K562 (cell line): ENCODE data around the gene SUGP1. TPM values are rescaled to one million over a fixed set of nuclear protein-coding genes. Genes with fewer than 3 reads are reported as not detected.

Experiments
- ATAC-seq: fragments of 200-7000 bp; cut with Tn5 transposase; 3 replicates; pipeline ENCODE4 v1.9.1; 2020; ENCODE audit warnings: moderate library complexity
- BruUV-seq: library from RNA; stranded (reverse); fragments of 400-500 nt; replicated peaks from 2 replicates; lab custom pipeline; 2021; lab: Mats Ljungman, UMichigan
- CTCF ChIA-PET: fragments of 300-600 bp; formaldehyde crosslinking; extraction: SDS; loops from one replicate; lab custom pipeline; 2021; ENCODE audit warnings: low intra/inter-chr PET ratio; lab: Yijun Ruan, JAX
- POLR2A ChIA-PET: fragments of 300-600, 350-650 bp; sonication (Branson Sonifier 250); formaldehyde crosslinking; extraction: SDS; loops from one replicate; lab custom pipeline; 2021; ENCODE audit warnings: antibody characterized with exemption, inconsistent platforms; lab: Yijun Ruan, JAX
- DNase-seq, 4 experiments: peaks; one replicate each; pipeline versions ENCODE4 v3.0.0 to v3.0.0-alpha.2; 2011 to 2018; ENCODE audit warnings: low spot score in 3 of 4, mixed read lengths in 3 of 4; ENCODE audit errors: extremely low read depth in 1 of 4
- FAIRE-seq: peaks from 2 replicates; lab custom pipeline; 2011; peaks lifted over from hg19 to GRCh38; lab: Jason Lieb, UNC
- H2AFZ ChIP-seq: 2 replicates; pipeline ENCODE4 v1.6.0; 2011; ENCODE audit warnings: low read depth, low read length, control low read depth, inconsistent platforms
- H3K27ac ChIP-seq: fragments of 200-600 bp; 3 replicates; pipeline ENCODE4 v1.8.0; 2011; ENCODE audit warnings: low read depth, mild to moderate bottlenecking, control low read depth, inconsistent platforms, low read length, moderate library complexity, mixed read lengths; ENCODE audit errors: extremely low read depth
- H3K27me3 ChIP-seq, 2 experiments: fragments of 300-600 bp in 1 of 2; 2 replicates in 1 of 2; 3 replicates in 1 of 2; pipeline versions ENCODE4 v1.6.0 to v1.8.0; 2011; ENCODE audit warnings: inconsistent platforms in 2 of 2, low read length in 2 of 2, mild to moderate bottlenecking in 1 of 2, mixed read lengths in 1 of 2, moderate library complexity in 1 of 2; ENCODE audit not compliant: control insufficient read depth in 2 of 2, insufficient read depth in 2 of 2
- H3K36me3 ChIP-seq: fragments of 300-600 bp; 3 replicates; pipeline ENCODE4 v1.8.0; 2011; ENCODE audit warnings: mild to moderate bottlenecking, low read length, inconsistent platforms; ENCODE audit not compliant: control insufficient read depth, insufficient read depth
- H3K4me1 ChIP-seq, 2 experiments: fragments of 200-600 bp in 1 of 2; replicated peaks in 1 of 2; 2 replicates in 1 of 2; 3 replicates in 1 of 2; pipeline versions ENCODE4 v1.5.1 to v1.8.0; 2011; ENCODE audit warnings: inconsistent platforms in 2 of 2, low read length in 2 of 2, mild to moderate bottlenecking in 1 of 2, mixed read lengths in 1 of 2, moderate library complexity in 1 of 2; ENCODE audit not compliant: control insufficient read depth in 2 of 2, insufficient read depth in 2 of 2
- H3K4me2 ChIP-seq: 2 replicates; pipeline ENCODE4 v1.6.1; 2011; ENCODE audit warnings: low read length, control low read depth, inconsistent platforms, mixed read lengths; ENCODE audit not compliant: insufficient read depth
- H3K4me3 ChIP-seq: fragments of 200-600 bp; sonication (generic), shearing (Covaris generic); 2 replicates; pipeline ENCODE4 v1.5.1; 2016; ENCODE audit warnings: control low read depth, inconsistent platforms
- H3K79me2 ChIP-seq: fragments of 200-600 bp; 3 replicates; pipeline ENCODE4 v1.8.0; 2011; ENCODE audit warnings: low read length, inconsistent platforms; ENCODE audit not compliant: control insufficient read depth, insufficient read depth
- H3K9ac ChIP-seq, 2 experiments: 2 replicates each; pipeline versions ENCODE4 v1.6.0 to v1.6.1; 2011; ENCODE audit warnings: low read depth in 2 of 2, low read length in 2 of 2, control low read depth in 1 of 2, inconsistent platforms in 1 of 2, mild to moderate bottlenecking in 1 of 2, mixed read lengths in 1 of 2; ENCODE audit not compliant: insufficient read depth in 1 of 2
- H3K9me1 ChIP-seq: one replicate; pipeline ENCODE4 v1.6.0; 2011; ENCODE audit warnings: inconsistent platforms, mild to moderate bottlenecking, low read length, moderate library complexity; ENCODE audit not compliant: control insufficient read depth, insufficient read depth
- H3K9me3 ChIP-seq: replicated peaks from 2 replicates; pipeline ENCODE4 v1.5.1; 2011; ENCODE audit warnings: low read depth, low read length, inconsistent platforms; ENCODE audit not compliant: control insufficient read depth, insufficient read depth
- H4K20me1 ChIP-seq: replicated peaks from 2 replicates; pipeline ENCODE4 v1.6.1; 2011; ENCODE audit warnings: low read length, inconsistent platforms, mixed read lengths; ENCODE audit not compliant: control insufficient read depth, insufficient read depth
- FOXA3 ChIP-seq, 2 experiments: fragments of 450-650 bp in 1 of 2; sonication (generic) in 1 of 2; formaldehyde crosslinking; IDR thresholded peaks in 1 of 2; conservative IDR thresholded peaks in 1 of 2; 2 replicates each; pipeline versions ENCODE4 v1.4.0 to v1.8.0; 2020 to 2022; ENCODE audit warnings: mild to moderate bottlenecking in 2 of 2, missing genetic modification reagents in 1 of 2
- KLF10 ChIP-seq: fragments of 250-450 bp; sonication (Bioruptor Pico); IDR thresholded peaks from 2 replicates; pipeline ENCODE4 v1.6.1; 2021; ENCODE audit warnings: matching md5 sums
- MBD2 ChIP-seq: sonication (generic); IDR thresholded peaks from 2 replicates; pipeline ENCODE4 v1.6.1; 2016; ENCODE audit warnings: low read depth, borderline replicate concordance
- WGBS: fragments of 100-300 bp; shearing (Covaris generic); methylation state at CpG from one replicate; pipeline ENCODE4 v1.1.6; 2016; ENCODE audit warnings: low coverage, mixed read lengths; ENCODE audit not compliant: insufficient coverage; ENCODE audit errors: missing lambda C conversion rate; 5-methylcytosine and 5-hydroxymethylcytosine counted together
- in situ Hi-C: fragments of 300-500 bp; cut with MboI; formaldehyde crosslinking; loops from 4 replicates; pipeline ENCODE4 v1.15.0; 2018; ENCODE audit warnings: inconsistent platforms, mixed read lengths
- intact Hi-C: fragments of 100-400 bp; cut with micrococcal nuclease; formaldehyde crosslinking; loops from 2 replicates; pipeline ENCODE4 v1.14.2; 2022
- polyA plus RNA-seq, 8 experiments: library from polyadenylated mRNA; depleted of rRNA in 4 of 8; stranded (reverse) in 5 of 8; unstranded in 3 of 8; fragments of >200 nt; fragmentation: Nextera tagmentation in 2 of 8; fragmentation: Illumina TruSeq in 1 of 8; extraction: Ambion mirVana in 2 of 8; extraction: Trizol in 1 of 8; gene quantifications; 2 replicates each; pipeline versions ENCODE4 v1.2.1 to v1.2.3, GENCODE V29; 2011 to 2014; ENCODE audit warnings: inconsistent platforms in 1 of 8, missing spikeins in 1 of 8
- total RNA-seq, 7 experiments: library from RNA; depleted of rRNA in 6 of 7; stranded (reverse); fragments of >200 nt in 6 of 7; fragmentation: Illumina TruSeq in 2 of 7; extraction: Trizol in 2 of 7; gene quantifications; 2 replicates each; pipeline versions ENCODE4 v1.2.1 to v1.2.3, GENCODE V29; 2011 to 2021; ENCODE audit warnings: low replicate concordance in 1 of 7
- TF ChIP-seq, protein P1 (sequence below): IDR thresholded peaks from 2 replicates; pipeline ENCODE4 v1.6.1; 2016; ENCODE audit warnings: missing genetic modification characterization, missing compliant biosample characterization
- TF ChIP-seq, protein P2 (sequence below), 2 experiments: fragments of 450-650 bp; formaldehyde crosslinking in 1 of 2; IDR thresholded peaks; 2 replicates each; pipeline versions ENCODE4 v1.4.0 to v1.6.1; 2014 to 2020; ENCODE audit warnings: mild to moderate bottlenecking in 2 of 2, borderline replicate concordance in 1 of 2, low read depth in 1 of 2

The SUGP1 gene
- total and polyA plus RNA-seq, 9 of the 15 experiments (the other 6 are each of a cell fraction or from before 2014, with no cell fraction given), result 1.0 to 53.3 (median 32.4) TPM

DNA sequence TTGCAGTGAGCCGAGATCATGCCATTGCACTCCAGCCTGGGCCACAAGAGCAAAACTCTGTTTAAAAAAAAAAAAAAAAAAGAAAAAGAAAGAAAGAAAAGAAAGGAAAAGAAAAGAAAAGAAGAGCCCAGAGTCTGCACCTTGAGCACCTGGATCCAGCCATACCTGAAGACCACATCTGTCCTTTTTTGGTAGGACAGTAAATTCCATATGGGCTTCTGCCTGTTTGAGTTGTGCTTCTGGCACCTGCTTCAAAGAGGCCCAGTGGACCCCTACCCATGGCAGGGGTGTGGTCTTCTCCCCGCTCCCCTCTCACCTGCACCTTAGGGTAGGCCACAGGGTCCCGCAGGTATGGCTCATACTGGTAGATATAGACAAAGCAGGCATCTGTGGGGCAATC is 53.0 kb downstream of the SUGP1 start:
- no peak for ATAC-seq
- peak overlapping the region in 1 of 2 experiments; percentile 26; a peak in 1 of 4 replicates for H3K9ac ChIP-seq
- in situ Hi-C loops (no loop called here), intact Hi-C loops (no loop called here)
- H3K4me1 ChIP-seq, result peaks cover 2 to 13% of the 10 kb centered on the region in 2 experiments; a peak in 3 of 5 replicates
- no peak for DNase-seq
- FAIRE-seq, result no peak
- H3K4me3 ChIP-seq, result no peak overlapping the region
- peaks cover 4% of the 10 kb centered on the region for H3K9me1 ChIP-seq
- H3K4me2 ChIP-seq, result no peak overlapping the region
- no peaks in the 10 kb centered on the region for H3K36me3 ChIP-seq
- ChIA-PET POLR2A (no interaction called here), CTCF (no interaction called here)
- BruUV-seq, result no TSS peak
- H4K20me1 ChIP-seq, result 0 out of 2 replicates have a peak, but pooled peaks cover 6% of the 10 kb centered on the region
- H3K27me3 ChIP-seq, result peaks cover 7 to 40% of the 10 kb centered on the region in 2 experiments; a peak in 4 of 5 replicates
- TF ChIP-seq, protein P1, sequence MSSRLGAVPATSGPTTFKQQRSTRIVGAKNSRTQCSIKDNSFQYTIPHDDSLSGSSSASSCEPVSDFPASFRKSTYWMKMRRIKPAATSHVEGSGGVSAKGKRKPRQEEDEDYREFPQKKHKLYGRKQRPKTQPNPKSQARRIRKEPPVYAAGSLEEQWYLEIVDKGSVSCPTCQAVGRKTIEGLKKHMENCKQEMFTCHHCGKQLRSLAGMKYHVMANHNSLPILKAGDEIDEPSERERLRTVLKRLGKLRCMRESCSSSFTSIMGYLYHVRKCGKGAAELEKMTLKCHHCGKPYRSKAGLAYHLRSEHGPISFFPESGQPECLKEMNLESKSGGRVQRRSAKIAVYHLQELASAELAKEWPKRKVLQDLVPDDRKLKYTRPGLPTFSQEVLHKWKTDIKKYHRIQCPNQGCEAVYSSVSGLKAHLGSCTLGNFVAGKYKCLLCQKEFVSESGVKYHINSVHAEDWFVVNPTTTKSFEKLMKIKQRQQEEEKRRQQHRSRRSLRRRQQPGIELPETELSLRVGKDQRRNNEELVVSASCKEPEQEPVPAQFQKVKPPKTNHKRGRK (tag), result no peak
- TF ChIP-seq KLF10 (CRISPR knock-in tag) (no peak), FOXA3 (CRISPR knock-in tag; conservative IDR thresholded peaks at IDR 0.05 in 1 of 2, IDR thresholded peaks at IDR 0.05 in 1 of 2) (no peak), MBD2 (no peak)
- TF ChIP-seq, protein P2, sequence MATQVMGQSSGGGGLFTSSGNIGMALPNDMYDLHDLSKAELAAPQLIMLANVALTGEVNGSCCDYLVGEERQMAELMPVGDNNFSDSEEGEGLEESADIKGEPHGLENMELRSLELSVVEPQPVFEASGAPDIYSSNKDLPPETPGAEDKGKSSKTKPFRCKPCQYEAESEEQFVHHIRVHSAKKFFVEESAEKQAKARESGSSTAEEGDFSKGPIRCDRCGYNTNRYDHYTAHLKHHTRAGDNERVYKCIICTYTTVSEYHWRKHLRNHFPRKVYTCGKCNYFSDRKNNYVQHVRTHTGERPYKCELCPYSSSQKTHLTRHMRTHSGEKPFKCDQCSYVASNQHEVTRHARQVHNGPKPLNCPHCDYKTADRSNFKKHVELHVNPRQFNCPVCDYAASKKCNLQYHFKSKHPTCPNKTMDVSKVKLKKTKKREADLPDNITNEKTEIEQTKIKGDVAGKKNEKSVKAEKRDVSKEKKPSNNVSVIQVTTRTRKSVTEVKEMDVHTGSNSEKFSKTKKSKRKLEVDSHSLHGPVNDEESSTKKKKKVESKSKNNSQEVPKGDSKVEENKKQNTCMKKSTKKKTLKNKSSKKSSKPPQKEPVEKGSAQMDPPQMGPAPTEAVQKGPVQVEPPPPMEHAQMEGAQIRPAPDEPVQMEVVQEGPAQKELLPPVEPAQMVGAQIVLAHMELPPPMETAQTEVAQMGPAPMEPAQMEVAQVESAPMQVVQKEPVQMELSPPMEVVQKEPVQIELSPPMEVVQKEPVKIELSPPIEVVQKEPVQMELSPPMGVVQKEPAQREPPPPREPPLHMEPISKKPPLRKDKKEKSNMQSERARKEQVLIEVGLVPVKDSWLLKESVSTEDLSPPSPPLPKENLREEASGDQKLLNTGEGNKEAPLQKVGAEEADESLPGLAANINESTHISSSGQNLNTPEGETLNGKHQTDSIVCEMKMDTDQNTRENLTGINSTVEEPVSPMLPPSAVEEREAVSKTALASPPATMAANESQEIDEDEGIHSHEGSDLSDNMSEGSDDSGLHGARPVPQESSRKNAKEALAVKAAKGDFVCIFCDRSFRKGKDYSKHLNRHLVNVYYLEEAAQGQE (IDR thresholded peaks at IDR 0.05; ENCODE audit: borderline replicate concordance), result no peak
- TF ChIP-seq, protein P2 (CRISPR knock-in tag; IDR thresholded peaks at IDR 0.05; ENCODE audit: low read depth), result no peak
- no peaks in the 10 kb centered on the region for H3K79me2 ChIP-seq
- H3K9me3 ChIP-seq, result no peaks in the 10 kb centered on the region
- H2AFZ ChIP-seq, result no peak overlapping the region
- 13% methylated on average over 2 of the region's 3 CpGs for WGBS
- H3K27ac ChIP-seq, result no peak overlapping the region
